BE2C (cell line): ENCODE measurements around the gene PTPRG.
A peak's percentile ranks its signal among the peaks of the same experiment; 100 is the strongest.

Source experiments
- DNase-seq: peaks from one replicate; pipeline ENCODE4 v3.0.0-alpha.2; 2020
- H3K27me3 ChIP-seq: fragments of 250-450 bp; sonication (Bioruptor Pico); 2 replicates; pipeline ENCODE4 v1.5.1; 2020; ENCODE audit warnings: mild to moderate bottlenecking
- H3K36me3 ChIP-seq: fragments of 250-450 bp; sonication (Bioruptor Pico); 2 replicates; pipeline ENCODE4 v1.5.1; 2020; ENCODE audit warnings: mild to moderate bottlenecking
- H3K4me1 ChIP-seq: fragments of 250-450 bp; sonication (Bioruptor Pico); 2 replicates; pipeline ENCODE4 v1.5.1; 2020
- H3K4me3 ChIP-seq: 2 replicates; pipeline ENCODE4 v1.5.1; 2011; ENCODE audit warnings: low read depth, low read length
- H3K9me3 ChIP-seq: fragments of 250-450 bp; sonication (Bioruptor Pico); 2 replicates; pipeline ENCODE4 v1.5.1; 2020
- TF ChIP-seq, protein P1 (sequence below): IDR thresholded peaks from 2 replicates; pipeline ENCODE4 v1.5.1; 2012; ENCODE audit warnings: mild to moderate bottlenecking, low read depth, low read length

Gene PTPRG

DNA sequence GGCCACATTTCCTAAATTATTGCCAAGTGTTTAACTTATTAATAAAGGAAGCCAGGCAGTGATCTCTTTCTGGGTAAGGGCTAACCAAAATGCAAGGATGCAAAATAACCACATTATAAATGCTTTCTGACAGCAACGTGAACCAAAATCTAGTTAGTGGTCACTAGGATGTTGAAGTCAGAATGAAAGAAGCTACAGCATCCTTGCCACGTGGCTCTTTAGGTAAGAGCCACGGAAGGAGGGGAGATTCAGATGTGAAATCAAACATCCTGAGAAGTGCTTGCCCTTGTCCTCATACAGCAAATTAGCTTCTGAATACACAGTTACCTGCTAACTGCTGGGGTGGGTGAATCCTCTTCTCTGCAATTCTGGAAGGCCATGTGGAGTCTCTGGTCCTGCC lies 565.7 kb downstream of the PTPRG start:
- peaks cover 45% of the 10 kb centered on the region for H3K27me3 ChIP-seq
- H3K4me3 ChIP-seq, result no peak overlapping the region

DNA sequence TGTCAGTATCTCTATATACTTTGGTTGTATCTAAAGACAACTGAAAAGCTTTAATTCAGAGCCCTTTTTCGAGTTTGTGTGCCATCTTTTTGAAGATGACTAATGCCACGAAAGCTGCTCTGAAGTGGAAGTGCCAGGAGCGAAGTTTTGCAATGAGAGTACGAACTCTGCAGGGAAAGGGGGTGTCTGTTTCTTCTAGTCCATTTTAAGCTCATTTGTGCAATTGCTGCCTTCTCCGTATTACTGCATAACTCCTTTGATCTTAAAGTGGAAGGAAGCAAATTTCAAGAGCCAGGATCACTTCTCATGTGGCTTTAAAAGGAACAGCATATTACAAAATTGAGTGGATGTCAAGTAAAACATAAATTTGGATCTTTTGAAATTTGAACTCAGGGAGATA lies 566.7 kb downstream of the PTPRG start:
- DNase-seq, result no peak
- TF ChIP-seq, protein P1, sequence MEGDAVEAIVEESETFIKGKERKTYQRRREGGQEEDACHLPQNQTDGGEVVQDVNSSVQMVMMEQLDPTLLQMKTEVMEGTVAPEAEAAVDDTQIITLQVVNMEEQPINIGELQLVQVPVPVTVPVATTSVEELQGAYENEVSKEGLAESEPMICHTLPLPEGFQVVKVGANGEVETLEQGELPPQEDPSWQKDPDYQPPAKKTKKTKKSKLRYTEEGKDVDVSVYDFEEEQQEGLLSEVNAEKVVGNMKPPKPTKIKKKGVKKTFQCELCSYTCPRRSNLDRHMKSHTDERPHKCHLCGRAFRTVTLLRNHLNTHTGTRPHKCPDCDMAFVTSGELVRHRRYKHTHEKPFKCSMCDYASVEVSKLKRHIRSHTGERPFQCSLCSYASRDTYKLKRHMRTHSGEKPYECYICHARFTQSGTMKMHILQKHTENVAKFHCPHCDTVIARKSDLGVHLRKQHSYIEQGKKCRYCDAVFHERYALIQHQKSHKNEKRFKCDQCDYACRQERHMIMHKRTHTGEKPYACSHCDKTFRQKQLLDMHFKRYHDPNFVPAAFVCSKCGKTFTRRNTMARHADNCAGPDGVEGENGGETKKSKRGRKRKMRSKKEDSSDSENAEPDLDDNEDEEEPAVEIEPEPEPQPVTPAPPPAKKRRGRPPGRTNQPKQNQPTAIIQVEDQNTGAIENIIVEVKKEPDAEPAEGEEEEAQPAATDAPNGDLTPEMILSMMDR, result no peak
- peaks cover 45% of the 10 kb centered on the region for H3K27me3 ChIP-seq
- no peaks in the 10 kb centered on the region for H3K4me1 ChIP-seq
- H3K36me3 ChIP-seq, result no peaks in the 10 kb centered on the region
- no peak overlapping the region for H3K4me3 ChIP-seq
- H3K9me3 ChIP-seq, result no peaks in the 10 kb centered on the region

More for the DNA sequence above, 565.7 kb downstream of the PTPRG start:
- no peaks in the 10 kb centered on the region for H3K9me3 ChIP-seq
- TF ChIP-seq, protein P1, result no peak
- no peaks in the 10 kb centered on the region for H3K4me1 ChIP-seq
- no peak for DNase-seq
- no peaks in the 10 kb centered on the region for H3K36me3 ChIP-seq

DNA sequence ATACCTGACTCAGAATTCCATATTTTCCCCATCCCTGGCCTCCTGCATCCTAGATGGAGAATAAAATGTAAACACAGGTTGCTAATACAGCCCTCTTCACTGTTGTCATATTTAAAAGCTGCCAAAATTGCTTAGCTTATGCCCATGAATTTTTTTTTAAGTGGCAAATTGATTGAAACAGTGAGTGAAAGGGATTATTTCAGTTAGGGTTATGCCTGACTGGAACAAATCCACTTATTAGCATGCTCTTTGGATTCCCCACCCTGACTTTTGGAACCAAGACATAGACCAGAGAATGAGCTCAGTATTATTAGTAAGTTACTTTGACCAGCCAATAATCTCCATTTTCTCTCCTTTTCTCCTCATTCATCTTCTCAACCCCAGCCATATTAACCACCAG lies 567.3 kb downstream of the PTPRG start:
- H3K36me3 ChIP-seq, result no peaks in the 10 kb centered on the region
- H3K4me1 ChIP-seq, result no peaks in the 10 kb centered on the region
- H3K9me3 ChIP-seq, result no peaks in the 10 kb centered on the region
- no peak overlapping the region for H3K4me3 ChIP-seq
- peaks cover 48% of the 10 kb centered on the region for H3K27me3 ChIP-seq
- TF ChIP-seq, protein P1, result no peak
- DNase-seq, result no peak

DNA sequence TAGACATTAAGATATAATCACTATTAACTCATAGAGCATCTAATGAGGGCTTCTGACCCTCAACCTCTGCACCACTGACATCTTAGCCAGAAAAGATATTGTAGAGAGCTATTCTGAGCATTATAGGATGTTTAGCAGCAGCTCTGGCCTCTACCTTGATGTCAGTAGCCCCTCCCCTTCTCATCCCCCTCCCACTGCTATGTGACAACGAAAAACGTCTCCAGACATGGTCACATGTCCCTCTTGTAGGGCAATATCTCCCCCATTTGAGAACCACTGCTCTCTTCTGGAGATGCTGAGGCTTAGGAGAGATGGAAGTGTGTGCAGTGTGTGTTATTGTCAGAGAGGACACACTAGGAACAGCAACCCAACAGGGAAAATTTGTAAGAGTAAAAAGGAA lies 569.7 kb downstream of the PTPRG start:
- H3K36me3 ChIP-seq, result no peaks in the 10 kb centered on the region
- H3K4me1 ChIP-seq, result no peaks in the 10 kb centered on the region
- TF ChIP-seq, protein P1, result no peak
- H3K9me3 ChIP-seq, result no peaks in the 10 kb centered on the region
- no peak overlapping the region for H3K4me3 ChIP-seq
- H3K27me3 ChIP-seq, result peaks cover 47% of the 10 kb centered on the region
- DNase-seq, result no peak

DNA sequence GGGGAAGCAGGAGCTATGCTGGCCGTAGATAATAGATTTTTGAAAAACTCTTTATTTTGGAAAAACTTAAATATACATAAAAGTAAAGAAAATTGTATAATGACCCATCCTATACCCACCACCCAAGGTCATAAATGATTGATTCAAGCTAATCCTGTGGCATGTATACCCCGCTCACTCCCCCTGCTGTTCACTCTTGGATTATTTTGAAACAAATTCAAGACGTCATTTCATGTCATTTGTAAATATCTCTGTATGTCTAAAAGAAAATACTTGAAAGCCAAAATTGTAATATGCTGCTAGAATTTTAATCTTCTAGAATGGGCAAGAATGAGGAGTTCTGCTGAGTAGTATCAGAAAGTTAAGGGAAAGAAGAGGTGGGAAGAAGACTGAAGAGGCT lies 570.2 kb downstream of the PTPRG start:
- Histone ChIP-seq H3K36me3 (no peaks in the 10 kb centered on the region), H3K9me3 (no peaks in the 10 kb centered on the region), H3K4me3 (no peak overlapping the region), H3K4me1 (no peaks in the 10 kb centered on the region), H3K27me3 (peaks cover 44% of the 10 kb centered on the region)
- DNase-seq, result no peak
- TF ChIP-seq, protein P1, result peak; percentile 71

DNA sequence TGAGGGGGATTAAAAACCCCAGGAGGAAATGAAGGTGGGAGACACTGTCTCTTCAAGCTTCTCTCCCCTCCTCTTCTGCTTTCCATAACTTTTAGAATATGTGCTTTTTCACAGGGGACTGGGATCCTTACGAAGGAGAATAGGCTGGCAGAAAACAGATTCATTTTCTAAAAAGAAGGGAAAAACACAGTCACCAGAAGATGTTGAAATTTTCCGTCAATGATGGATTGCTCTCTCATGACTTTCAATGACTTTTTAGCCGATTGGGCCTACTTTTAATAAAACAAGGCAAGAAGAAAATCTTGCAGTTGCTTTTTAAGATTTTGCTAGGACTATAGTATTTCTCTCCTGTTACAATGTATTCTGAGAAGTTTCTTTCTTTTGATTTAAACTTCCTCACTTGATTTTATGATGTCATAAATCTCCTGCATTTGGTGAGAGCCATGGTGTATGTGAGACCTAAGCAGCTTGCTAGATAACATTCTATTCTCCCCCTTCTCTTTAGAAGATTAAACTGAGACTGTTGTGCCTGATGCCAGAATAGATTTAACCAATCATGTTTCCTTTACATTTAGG lies 570.7 kb downstream of the PTPRG start:
- H3K9me3 ChIP-seq, result no peaks in the 10 kb centered on the region
- TF ChIP-seq, protein P1, result no peak
- DNase-seq, result no peak

More for the DNA sequence above, 570.7 kb downstream of the PTPRG start:
- no peaks in the 10 kb centered on the region for H3K4me1 ChIP-seq
- peaks cover 44% of the 10 kb centered on the region for H3K27me3 ChIP-seq
- no peak overlapping the region for H3K4me3 ChIP-seq
- H3K36me3 ChIP-seq, result no peaks in the 10 kb centered on the region
